Stomach (tissue), 8 donors: ENCODE data around the gene GRB7. TPM values are rescaled to one million over a fixed set of nuclear protein-coding genes. Genes with fewer than 3 reads are reported as not detected.

Experiments used
- polyA plus RNA-seq, 3 donors: library from polyadenylated mRNA; stranded (reverse); fragments of 200-250 nt; gene quantifications; one replicate each; pipeline ENCODE4 v1.2.3, GENCODE V29; 2013
- small RNA-seq, 4 donors: library from RNA; depleted of rRNA; stranded (forward); fragments of <200 nt; gene quantifications; one replicate each; pipeline ENCODE3, GENCODE V24; 2016
- total RNA-seq, 5 donors: library from RNA; depleted of rRNA; stranded (reverse); fragments of >200 nt; gene quantifications; one replicate each; pipeline versions ENCODE4 v1.1.0 to v1.2.3, GENCODE V29; 2014 to 2016
- donor health status: healthy with polysubstance abuse.
- donor health status: Bipolar disorder and iron deficiency.
- donor health status: healthy.

The GRB7 gene
- total and polyA plus RNA-seq, 8 donors = 2.3 to 43.9 (median 23.0) TPM

Small RNA genes within 50 kb of the gene (small RNA-seq; reads per million reads assigned to genes)
- gene MIR4728 = 0 to 0.34 (median 0.18) reads per million in 4 donors

Other genes with a start within 250 kb of the GRB7 start
- not detected for gene NEUROD2, start 130.0 kb upstream of the GRB7 start, total RNA-seq
- under 1 TPM; 0.03 to 0.31 (median 0.25) TPM for gene NEUROD2, start 130.0 kb upstream of the GRB7 start, polyA plus RNA-seq
- 100 to 1,000 TPM in 1 of 5 donors, 10 to 100 TPM in 2, 1 to 10 TPM in 1, under 1 TPM in 1; 0.58 to 279 (median 11.0) TPM for gene PPP1R1B, start 111.0 kb upstream of the GRB7 start, total RNA-seq
- 10 to 100 TPM in 1 of 3 donors, 1 to 10 TPM in 2; 5.0 to 20.9 (median 9.5) TPM for gene PPP1R1B, start 111.0 kb upstream of the GRB7 start, polyA plus RNA-seq
- gene STARD3, start 100.8 kb upstream of the GRB7 start, total RNA-seq = 1,000 to 10,000 TPM in 1 of 5 donors, 100 to 1,000 TPM in 1, 10 to 100 TPM in 3; 26.4 to 1,091 (median 72.1) TPM
- 10 to 100 TPM; 28.1 to 53.5 (median 30.8) TPM for gene STARD3, start 100.8 kb upstream of the GRB7 start, polyA plus RNA-seq
- 1 to 10 TPM in 1 of 5 donors, under 1 TPM in 2, not detected in 2; 0.89 to 4.3 (median 0.92) TPM for gene TCAP, start 72.6 kb upstream of the GRB7 start, total RNA-seq
- gene TCAP, start 72.6 kb upstream of the GRB7 start, polyA plus RNA-seq = 10 to 100 TPM in 1 of 3 donors, 1 to 10 TPM in 1, under 1 TPM in 1; 0.88 to 14.1 (median 3.5) TPM
- 1 to 10 TPM in 2 of 5 donors, under 1 TPM in 1, not detected in 2; 0.45 to 9.0 (median 2.9) TPM for gene PNMT, start 69.5 kb upstream of the GRB7 start, total RNA-seq
- gene PNMT, start 69.5 kb upstream of the GRB7 start, polyA plus RNA-seq = 10 to 100 TPM in 2 of 3 donors, 1 to 10 TPM in 1; 5.3 to 16.6 (median 13.0) TPM
- 10 to 100 TPM in 3 of 5 donors, 1 to 10 TPM in 2; 3.2 to 42.9 (median 22.4) TPM for gene PGAP3, start 49.9 kb upstream of the GRB7 start, total RNA-seq
- gene PGAP3, start 49.9 kb upstream of the GRB7 start, polyA plus RNA-seq = 10 to 100 TPM in 2 of 3 donors, 1 to 10 TPM in 1; 9.1 to 21.5 (median 11.2) TPM
- gene ERBB2, start 37.9 kb upstream of the GRB7 start, total RNA-seq = 100 to 1,000 TPM in 2 of 5 donors, 10 to 100 TPM in 3; 53.1 to 402 (median 81.7) TPM
- gene ERBB2, start 37.9 kb upstream of the GRB7 start, polyA plus RNA-seq = 10 to 100 TPM; 13.1 to 47.7 (median 25.3) TPM
- gene MIEN1, start 7.4 kb upstream of the GRB7 start, total RNA-seq = 100 to 1,000 TPM in 2 of 5 donors, 10 to 100 TPM in 2, 1 to 10 TPM in 1; 9.3 to 312 (median 25.9) TPM
- gene MIEN1, start 7.4 kb upstream of the GRB7 start, polyA plus RNA-seq = 100 to 1,000 TPM; 106 to 134 (median 132) TPM
- 1 to 10 TPM in 4 of 5 donors, not detected in 1; 1.1 to 5.4 (median 3.9) TPM for gene IKZF3, start 126.4 kb downstream of the GRB7 start, total RNA-seq
- under 1 TPM; 0.56 to 0.90 (median 0.76) TPM for gene IKZF3, start 126.4 kb downstream of the GRB7 start, polyA plus RNA-seq
- gene ZPBP2, start 130.3 kb downstream of the GRB7 start, total RNA-seq = not detected
- gene ZPBP2, start 130.3 kb downstream of the GRB7 start, polyA plus RNA-seq = not detected
- gene GSDMB, start 180.7 kb downstream of the GRB7 start, total RNA-seq = 10 to 100 TPM in 4 of 5 donors, 1 to 10 TPM in 1; 9.4 to 91.5 (median 33.0) TPM
- 10 to 100 TPM; 12.1 to 46.6 (median 25.0) TPM for gene GSDMB, start 180.7 kb downstream of the GRB7 start, polyA plus RNA-seq
- gene ORMDL3, start 189.7 kb downstream of the GRB7 start, total RNA-seq = 100 to 1,000 TPM in 1 of 5 donors, 10 to 100 TPM in 4; 16.5 to 117 (median 64.5) TPM
- 10 to 100 TPM; 28.6 to 44.3 (median 34.5) TPM for gene ORMDL3, start 189.7 kb downstream of the GRB7 start, polyA plus RNA-seq
- not detected for gene LRRC3C, start 189.8 kb downstream of the GRB7 start, total RNA-seq
- not detected for gene LRRC3C, start 189.8 kb downstream of the GRB7 start, polyA plus RNA-seq
- not detected for gene GSDMA, start 225.1 kb downstream of the GRB7 start, total RNA-seq
- under 1 TPM in 2 of 3 donors, not detected in 1; 0.08 to 0.92 TPM for gene GSDMA, start 225.1 kb downstream of the GRB7 start, polyA plus RNA-seq
- 100 to 1,000 TPM in 1 of 5 donors, 10 to 100 TPM in 4; 13.4 to 140 (median 41.7) TPM for gene PSMD3, start 242.9 kb downstream of the GRB7 start, total RNA-seq
- gene PSMD3, start 242.9 kb downstream of the GRB7 start, polyA plus RNA-seq = 10 to 100 TPM; 45.9 to 53.8 (median 51.2) TPM